ENCODE results near the gene KLF14.
"Not testable (repeated sequence)": the region's sequence is repeated elsewhere in the genome, so short reads cannot be mapped to it uniquely, and the experiment has no call there.

The KLF14 gene

DNA sequence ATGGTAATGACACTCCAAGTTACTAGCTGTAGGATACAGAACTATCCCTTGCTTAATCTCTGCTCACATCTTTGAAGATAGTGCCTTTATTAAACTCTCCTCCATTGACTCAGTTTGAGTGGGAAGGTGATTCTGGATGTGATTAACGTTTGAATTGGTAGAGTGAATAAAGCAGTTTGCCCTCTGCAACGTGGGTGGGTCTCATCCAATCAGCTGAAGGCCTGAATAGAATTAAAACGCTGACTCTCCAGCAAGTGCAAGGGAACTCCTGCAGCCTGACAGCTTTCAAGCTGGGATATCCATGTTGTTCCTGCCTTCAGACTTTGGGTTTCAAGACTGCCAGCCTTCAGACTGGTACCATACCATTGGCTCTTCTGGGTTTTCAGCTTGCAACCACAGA, 21.6 kb downstream of the KLF14 start:
- no peak for DNase-seq (ENCODE audit: low spot score)

- no peak for DNase-seq (ENCODE audit: low spot score)
Measured at GRCh38 chr7:130708766-130709165, 25.2 kb downstream of the KLF14 start.

DNA sequence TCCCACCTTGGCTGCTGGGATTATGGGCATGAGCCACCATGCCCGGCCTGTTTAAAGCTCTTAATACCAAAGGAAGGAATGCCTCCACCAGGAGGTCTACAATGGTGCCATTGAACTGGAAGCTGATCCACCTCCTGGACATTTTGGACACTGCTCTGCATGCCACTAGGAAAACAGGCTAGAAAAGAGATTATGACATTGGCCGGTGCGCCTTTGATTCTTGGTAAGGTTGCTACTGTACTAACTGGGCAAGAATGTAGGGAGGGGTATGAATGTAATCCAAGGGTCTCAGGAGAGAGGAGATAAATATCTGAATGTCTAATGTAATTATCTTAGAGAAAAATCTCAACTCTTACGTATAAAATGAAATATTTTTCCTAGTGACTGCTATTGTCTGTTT, 26.0 kb downstream of the KLF14 start:
- DNase-seq (ENCODE audit: low spot score), result no peak

DNA sequence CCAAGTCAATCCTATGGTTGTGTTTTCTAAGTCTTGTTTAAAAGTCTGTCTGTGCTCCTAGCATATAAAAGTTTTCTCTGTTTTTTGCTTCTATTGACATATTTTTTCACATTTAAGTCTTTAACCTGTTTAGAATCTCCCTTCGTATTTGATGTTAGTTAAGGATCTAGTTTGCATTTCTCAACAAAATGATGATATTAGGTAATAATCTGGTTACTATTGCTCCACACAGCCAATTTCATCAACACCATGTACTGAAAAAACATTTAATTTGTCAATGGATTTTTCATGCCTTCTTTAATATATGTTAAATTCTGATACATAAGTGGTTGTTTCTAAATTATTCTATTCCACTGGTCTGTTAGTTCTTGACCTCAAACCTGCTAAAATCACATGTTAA, 30.2 kb downstream of the KLF14 start:
- DNase-seq (ENCODE audit: low spot score), result no peak

DNA sequence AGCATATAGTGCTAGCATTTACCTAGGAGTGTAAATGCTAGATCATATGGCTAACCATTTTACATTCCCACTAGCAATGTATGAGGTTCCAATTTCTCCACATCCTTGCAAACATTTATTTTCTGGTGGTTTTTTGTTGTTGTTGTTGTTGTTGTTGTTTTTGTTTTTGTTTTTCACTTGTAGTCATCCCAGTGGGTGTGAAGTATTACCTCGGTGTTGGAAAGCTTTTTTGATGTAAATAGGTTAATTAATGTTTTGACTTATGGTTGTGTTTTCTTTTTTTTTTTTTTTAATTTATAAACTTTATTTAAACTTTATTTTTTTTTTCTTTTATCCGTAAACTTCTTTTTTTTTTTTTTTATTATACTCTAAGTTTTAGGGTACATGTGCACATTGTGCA, 32.4 kb downstream of the KLF14 start:
- DNase-seq (ENCODE audit: low spot score), result no peak

GRCh38 chr7:130700760-130701159, 33.2 kb downstream of the KLF14 start:
- DNase-seq (ENCODE audit: low spot score), result no peak

DNA sequence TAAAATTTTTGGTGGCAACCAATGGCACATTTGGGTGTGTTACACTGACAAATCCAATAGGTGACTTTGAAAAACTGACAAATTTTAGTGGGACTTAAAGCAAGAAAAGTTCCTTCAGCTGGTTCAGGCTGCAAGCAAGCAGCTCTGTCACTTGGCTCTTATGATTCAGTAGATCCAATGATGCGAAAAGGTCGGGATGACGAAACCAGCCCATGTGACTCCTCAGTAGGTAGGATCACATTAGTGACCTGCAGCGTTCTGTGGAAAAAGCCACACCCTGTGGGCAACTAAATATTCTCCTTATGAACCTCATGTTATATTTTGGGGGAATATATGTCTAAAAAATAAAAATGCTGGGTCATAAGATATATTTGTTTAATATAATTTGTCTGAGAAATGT, 34.3 kb downstream of the KLF14 start:
- no peak for DNase-seq (ENCODE audit: low spot score)

DNA sequence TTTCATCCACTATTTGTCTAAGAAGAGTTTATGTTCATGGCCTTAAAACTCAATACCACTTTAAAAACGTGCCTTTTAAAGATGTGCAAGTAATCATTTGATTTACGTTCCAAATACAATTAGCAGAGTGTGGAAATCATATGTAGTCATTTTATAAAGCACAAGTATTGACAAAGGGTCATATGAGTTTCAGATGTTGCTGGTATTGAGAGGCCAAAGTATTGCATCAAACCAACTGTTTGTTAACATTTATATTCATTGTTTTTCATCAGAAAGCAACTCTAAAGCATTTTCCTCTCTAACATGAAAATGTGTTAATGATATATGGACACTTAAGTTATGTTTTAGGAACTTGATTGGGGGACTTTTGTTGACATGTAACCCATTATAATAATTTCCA, 36.2 kb downstream of the KLF14 start:
- DNase-seq (ENCODE audit: low spot score), result no peak

GRCh38 chr7:130695840-130696239, 38.2 kb downstream of the KLF14 start:
- DNase-seq (ENCODE audit: low spot score), result no peak

GRCh38 chr7:130692396-130692795, 41.6 kb downstream of the KLF14 start:
- not testable (repeated sequence) for DNase-seq (ENCODE audit: low spot score)

- DNase-seq (ENCODE audit: low spot score), result no peak
Measured at GRCh38 chr7:130689683-130690082, 44.3 kb downstream of the KLF14 start.

DNA sequence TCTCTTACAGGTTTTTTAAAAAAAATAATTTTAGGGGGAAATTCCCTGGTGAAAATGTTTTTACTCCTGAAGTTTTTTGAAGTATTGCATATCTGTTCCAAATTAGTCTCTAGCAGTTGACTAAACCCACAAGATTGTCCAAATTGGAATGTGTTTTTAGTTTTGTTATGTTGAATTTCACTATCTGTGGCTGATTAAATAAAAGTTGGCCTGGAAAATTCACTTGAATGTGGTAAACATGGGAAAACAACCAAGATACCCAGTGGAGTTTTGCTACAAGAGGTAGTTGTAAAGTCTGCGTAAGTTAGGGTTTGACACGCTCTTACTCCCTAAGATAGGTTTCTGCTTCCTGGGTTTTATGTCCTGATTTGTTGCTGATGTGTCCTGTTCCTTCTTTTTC, 51.0 kb downstream of the KLF14 start:
- DNase-seq (ENCODE audit: low spot score), result no peak

Data from CD4-positive, alpha-beta T cell treated with Interleukin-2 at 100 ng/mL for 4 hours (primary cell).